ENCODE measurements around the gene CHPF2. TPM values are rescaled to one million over a fixed set of nuclear protein-coding genes. Genes with fewer than 3 reads are reported as not detected.

Gene CHPF2
- total RNA-seq = 25.2 TPM
- 23.0 TPM for polyA plus RNA-seq

- peak within 1 kb of the TSS; percentile 92 for H3K4me3 ChIP-seq (ENCODE audit: low read depth, low read length)
- H3K36me3 ChIP-seq (ENCODE audit: insufficient read depth) = no peaks in the 10 kb centered on the region
- peak within 1 kb of the TSS; percentile 49 for H3K27ac ChIP-seq (ENCODE audit: low read depth)
- WGBS = under 1% methylated on average over 79 of the region's 79 CpGs
- no peak for DNase-seq (ENCODE audit: extremely low spot score)
- H3K4me1 ChIP-seq (ENCODE audit: insufficient read depth) = no peaks in the 10 kb centered on the region
Measured at GRCh38 chr7:151232091-151232916, at the start of gene CHPF2. CHPF2 (plus strand) TSS chr7:151232483; CDS start chr7:151234012, 1,529 bp downstream.

GRCh38 chr7:151185762-151186639 lies 46.3 kb upstream of the CHPF2 start:
- no peak overlapping the region for H3K27ac ChIP-seq (ENCODE audit: low read depth)
- DNase-seq (ENCODE audit: extremely low spot score) = no peak
- no peak overlapping the region for H3K4me3 ChIP-seq (ENCODE audit: low read depth, low read length)
- H3K4me1 ChIP-seq (ENCODE audit: insufficient read depth) = no peaks in the 10 kb centered on the region
- 85% methylated on average over 16 of the region's 16 CpGs for WGBS
- H3K36me3 ChIP-seq (ENCODE audit: insufficient read depth) = no peaks in the 10 kb centered on the region

- no peaks in the 10 kb centered on the region for H3K4me1 ChIP-seq (ENCODE audit: insufficient read depth)
- WGBS = 72% methylated on average over 22 of the region's 22 CpGs
Measured at GRCh38 chr7:151186640-151187408, 45.5 kb upstream of the CHPF2 start, which contains the start of gene ASB10. ASB10 (minus strand) TSS chr7:151187250; CDS start chr7:151187130, 120 bp downstream.

DNA sequence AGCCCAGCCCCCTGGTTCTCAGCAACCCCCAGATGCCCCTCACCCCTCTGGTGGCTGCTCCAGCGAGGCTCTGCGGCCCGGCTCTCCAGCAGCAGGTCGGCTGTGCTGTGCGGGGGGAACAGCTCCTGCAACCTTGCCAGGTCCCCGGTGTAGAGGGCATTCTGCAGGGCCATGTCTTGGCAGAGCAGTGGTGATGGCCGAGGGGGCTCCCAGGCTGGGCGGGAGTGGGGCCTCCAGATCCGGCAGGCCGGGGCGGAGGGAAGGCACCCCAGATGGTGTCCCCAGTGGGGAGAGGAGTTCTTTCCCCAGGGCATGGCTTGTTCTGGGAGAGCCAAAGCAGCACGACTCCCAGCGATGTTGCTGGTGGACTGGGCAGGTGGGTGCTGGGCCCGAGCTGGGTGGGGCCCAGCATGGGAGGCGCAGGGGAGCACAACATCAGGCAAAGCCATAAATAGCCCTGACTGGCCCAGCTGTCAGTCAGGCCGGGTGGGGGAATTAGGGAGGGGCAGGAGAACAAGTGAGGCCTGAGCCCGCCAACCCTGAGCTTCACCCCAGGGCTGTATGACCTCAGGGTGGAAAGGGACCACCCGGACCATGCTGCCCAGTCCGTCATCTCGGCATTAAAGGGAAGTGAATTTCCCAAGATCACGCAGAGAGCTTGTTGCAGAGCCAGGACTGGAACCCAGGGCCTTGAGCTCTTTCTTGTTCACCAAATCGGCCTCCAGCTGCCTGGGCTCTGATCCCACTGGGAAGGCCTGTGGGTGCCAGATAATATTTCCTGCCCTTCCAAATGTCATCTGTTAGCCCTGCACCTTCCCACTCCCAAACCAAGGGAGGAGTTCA lies 44.7 kb upstream of the CHPF2 start:
- H3K4me3 ChIP-seq (ENCODE audit: low read depth, low read length) = no peak overlapping the region
- no peak overlapping the region for H3K27ac ChIP-seq (ENCODE audit: low read depth)
- no peaks in the 10 kb centered on the region for H3K4me1 ChIP-seq (ENCODE audit: insufficient read depth)
- WGBS = 73% methylated on average over 22 of the region's 22 CpGs
- H3K36me3 ChIP-seq (ENCODE audit: insufficient read depth) = no peaks in the 10 kb centered on the region
- DNase-seq (ENCODE audit: extremely low spot score) = no peak

More at GRCh38 chr7:151186640-151187408, 45.5 kb upstream of the CHPF2 start, which contains the start of gene ASB10:
- Histone ChIP-seq H3K36me3 (ENCODE audit: insufficient read depth) (no peaks in the 10 kb centered on the region), H3K4me3 (ENCODE audit: low read depth, low read length) (no peak within 1 kb of the TSS), H3K27ac (ENCODE audit: low read depth) (no peak within 1 kb of the TSS)
- no peak for DNase-seq (ENCODE audit: extremely low spot score)

DNA sequence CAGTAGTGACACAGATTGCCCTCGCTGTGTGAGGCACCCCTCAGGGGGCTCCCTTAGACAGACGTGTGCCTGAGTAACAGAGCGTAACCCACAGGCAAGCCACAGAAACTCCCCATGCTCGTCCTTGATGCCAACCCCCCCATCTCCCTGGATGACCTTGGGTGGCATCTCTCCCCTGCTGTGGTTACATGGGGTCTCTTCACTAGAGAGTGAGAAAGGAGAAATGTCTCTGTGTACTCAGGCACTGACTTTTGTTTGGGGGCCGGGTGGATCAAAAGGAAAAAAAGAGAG lies 44.1 kb upstream of the CHPF2 start:
- H3K36me3 ChIP-seq (ENCODE audit: insufficient read depth) = no peaks in the 10 kb centered on the region
- no peak overlapping the region for H3K4me3 ChIP-seq (ENCODE audit: low read depth, low read length)
- 55% methylated on average over 5 of the region's 5 CpGs for WGBS
- no peak overlapping the region for H3K27ac ChIP-seq (ENCODE audit: low read depth)
- H3K4me1 ChIP-seq (ENCODE audit: insufficient read depth) = no peaks in the 10 kb centered on the region
- DNase-seq (ENCODE audit: extremely low spot score) = no peak

GRCh38 chr7:151189038-151189437 lies 43.2 kb upstream of the CHPF2 start:
- H3K27ac ChIP-seq (ENCODE audit: low read depth) = no peak overlapping the region
- WGBS = 63% methylated on average over 4 of the region's 4 CpGs
- H3K36me3 ChIP-seq (ENCODE audit: insufficient read depth) = no peaks in the 10 kb centered on the region
- H3K4me1 ChIP-seq (ENCODE audit: insufficient read depth) = no peaks in the 10 kb centered on the region
- DNase-seq (ENCODE audit: extremely low spot score) = no peak
- no peak overlapping the region for H3K4me3 ChIP-seq (ENCODE audit: low read depth, low read length)

GRCh38 chr7:151191544-151191943 lies 40.7 kb upstream of the CHPF2 start:
- no peak for DNase-seq (ENCODE audit: extremely low spot score)
- 78% methylated on average over 12 of the region's 12 CpGs for WGBS
- Histone ChIP-seq H3K36me3 (ENCODE audit: insufficient read depth) (no peaks in the 10 kb centered on the region), H3K4me3 (ENCODE audit: low read depth, low read length) (no peak overlapping the region), H3K27ac (ENCODE audit: low read depth) (no peak overlapping the region), H3K4me1 (ENCODE audit: insufficient read depth) (no peaks in the 10 kb centered on the region)

DNA sequence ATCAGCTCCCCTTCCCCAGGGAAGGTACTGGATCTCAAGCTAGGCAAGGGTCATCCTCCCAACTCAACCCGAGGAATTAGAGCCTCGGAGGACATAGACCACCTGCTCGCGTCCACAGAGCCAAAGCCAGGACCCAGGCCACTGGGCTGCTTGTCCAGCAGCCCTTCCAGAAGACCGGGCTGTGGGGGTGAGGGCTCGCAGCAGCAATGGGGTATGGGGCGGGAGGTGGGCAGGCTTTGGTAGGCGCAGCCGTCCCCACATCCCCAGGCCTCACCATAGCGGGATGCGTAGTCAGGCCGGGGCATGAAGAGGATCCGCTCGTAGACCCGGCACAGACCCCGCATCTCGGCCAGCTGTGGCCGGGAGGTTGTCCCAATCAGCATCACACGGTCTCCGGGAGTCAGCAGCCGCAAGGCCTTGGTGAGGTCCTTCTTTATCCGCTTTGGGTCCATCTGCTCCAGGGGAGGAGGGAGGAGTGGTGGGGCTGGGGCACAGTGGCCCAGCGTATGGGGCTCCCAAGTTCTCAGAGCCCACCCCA lies 40.2 kb upstream of the CHPF2 start:
- Histone ChIP-seq H3K4me3 (ENCODE audit: low read depth, low read length) (no peak overlapping the region), H3K4me1 (ENCODE audit: insufficient read depth) (no peaks in the 10 kb centered on the region), H3K36me3 (ENCODE audit: insufficient read depth) (no peaks in the 10 kb centered on the region), H3K27ac (ENCODE audit: low read depth) (no peak overlapping the region)
- 94% methylated on average over 23 of the region's 23 CpGs for WGBS
- DNase-seq (ENCODE audit: extremely low spot score) = no peak

GRCh38 chr7:151193203-151193978 lies 38.9 kb upstream of the CHPF2 start:
- H3K4me3 ChIP-seq (ENCODE audit: low read depth, low read length) = no peak overlapping the region
- DNase-seq (ENCODE audit: extremely low spot score) = no peak
- no peaks in the 10 kb centered on the region for H3K4me1 ChIP-seq (ENCODE audit: insufficient read depth)
- H3K27ac ChIP-seq (ENCODE audit: low read depth) = no peak overlapping the region
- WGBS = 85% methylated on average over 14 of the region's 14 CpGs
- no peaks in the 10 kb centered on the region for H3K36me3 ChIP-seq (ENCODE audit: insufficient read depth)

DNA sequence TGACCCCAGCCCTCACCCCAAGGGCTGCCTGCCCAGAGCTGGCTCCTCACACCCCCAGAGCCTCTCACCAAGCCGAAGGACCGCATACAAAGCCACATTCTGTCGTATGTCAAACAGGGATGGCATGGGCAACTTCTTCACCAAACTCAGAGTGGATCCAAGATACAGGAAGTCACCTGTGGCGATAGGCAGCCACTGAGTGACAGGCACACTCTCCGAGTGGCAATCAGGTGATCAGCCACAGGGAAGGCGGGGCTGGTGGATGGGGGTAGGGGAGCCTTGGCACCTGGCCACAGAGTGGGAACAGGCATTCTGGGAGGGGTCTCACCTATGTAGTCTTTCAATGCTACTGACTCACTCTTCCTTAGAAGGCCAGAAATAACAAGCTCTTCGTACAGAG lies 38.1 kb upstream of the CHPF2 start:
- H3K4me3 ChIP-seq (ENCODE audit: low read depth, low read length) = no peak overlapping the region
- no peaks in the 10 kb centered on the region for H3K36me3 ChIP-seq (ENCODE audit: insufficient read depth)
- no peak overlapping the region for H3K27ac ChIP-seq (ENCODE audit: low read depth)
- no peaks in the 10 kb centered on the region for H3K4me1 ChIP-seq (ENCODE audit: insufficient read depth)
- DNase-seq (ENCODE audit: extremely low spot score) = no peak
- 79% methylated on average over 7 of the region's 7 CpGs for WGBS

DNA sequence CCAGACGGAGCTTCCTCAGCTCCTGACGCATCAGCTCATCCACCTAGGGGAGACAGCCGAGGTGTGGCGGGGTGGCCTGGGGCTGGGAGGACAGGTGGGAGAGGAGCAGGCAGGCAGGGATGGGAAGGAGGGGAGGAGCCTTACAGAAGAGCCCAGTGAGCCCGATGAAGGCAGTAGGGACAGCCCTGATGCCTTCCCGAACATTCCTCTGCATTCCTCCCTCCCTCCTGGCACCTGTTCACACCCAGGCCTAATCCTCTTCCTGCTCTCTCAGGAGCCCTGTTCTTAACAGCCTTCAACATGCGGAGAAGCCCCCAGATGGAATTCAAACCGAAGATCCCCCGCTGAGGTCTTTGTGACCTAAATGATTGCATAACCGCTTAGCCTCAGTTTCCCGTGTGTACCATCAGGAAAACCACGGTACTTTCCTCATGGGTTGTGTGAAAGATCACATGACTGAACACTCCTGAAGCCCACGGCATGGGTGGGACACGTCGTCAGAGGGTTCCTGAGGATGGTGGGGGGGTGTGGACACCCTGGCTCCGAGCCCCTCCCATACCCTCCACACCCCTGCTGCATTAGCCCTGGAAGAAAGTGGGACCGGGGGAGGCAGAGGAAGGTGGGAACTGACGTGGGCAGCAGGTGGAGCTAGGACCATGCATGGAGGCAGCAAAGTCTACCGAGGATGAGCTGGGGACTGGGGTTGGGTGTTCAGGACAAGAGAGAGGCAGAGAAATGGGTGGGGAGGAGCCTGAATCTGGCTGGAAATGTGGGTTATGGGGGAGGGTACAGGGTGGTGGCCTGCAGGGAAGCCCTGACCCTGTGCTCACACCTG lies 36.5 kb upstream of the CHPF2 start:
- no peaks in the 10 kb centered on the region for H3K4me1 ChIP-seq (ENCODE audit: insufficient read depth)
- H3K4me3 ChIP-seq (ENCODE audit: low read depth, low read length) = no peak overlapping the region
- H3K27ac ChIP-seq (ENCODE audit: low read depth) = no peak overlapping the region
- DNase-seq (ENCODE audit: extremely low spot score) = no peak
- 54% methylated on average over 19 of the region's 19 CpGs for WGBS
- H3K36me3 ChIP-seq (ENCODE audit: insufficient read depth) = no peaks in the 10 kb centered on the region
